ENCODE results near the gene BCL11A. TPM values are rescaled to one million over a fixed set of nuclear protein-coding genes. Genes with fewer than 3 reads are reported as not detected.

The BCL11A gene
- total RNA-seq, 1 donor from 2014 or later = 2.2 TPM

GRCh38 chr2:60481257-60481656, 72.2 kb downstream of the BCL11A start:
- DNase-seq (ENCODE audit: low read depth, low spot score) = no peak
- Mint-ChIP-seq H3K36me3 (ENCODE audit: low read depth) (no peaks in the 10 kb centered on the region), H3K4me1 (peaks cover 17% of the 10 kb centered on the region), H3K4me3 (no peak overlapping the region), H3K9me3 (no peaks in the 10 kb centered on the region), H3K27me3 (ENCODE audit: low read depth) (no peaks in the 10 kb centered on the region), H3K27ac (ENCODE audit: unreplicated experiment) (no peak overlapping the region)
- no peak for TF ChIP-seq CTCF (conservative IDR thresholded peaks at IDR 0.05)

GRCh38 chr2:60480089-60480773, 73.2 kb downstream of the BCL11A start:
- Mint-ChIP-seq H3K4me1 (peaks cover 17% of the 10 kb centered on the region), H3K9me3 (no peaks in the 10 kb centered on the region), H3K27ac (ENCODE audit: unreplicated experiment) (no peak overlapping the region), H3K36me3 (ENCODE audit: low read depth) (no peaks in the 10 kb centered on the region), H3K4me3 (no peak overlapping the region), H3K27me3 (ENCODE audit: low read depth) (no peaks in the 10 kb centered on the region)
- no peak for TF ChIP-seq CTCF (conservative IDR thresholded peaks at IDR 0.05)
- no peak for DNase-seq (ENCODE audit: low read depth, low spot score)

GRCh38 chr2:60479226-60480088, 74.0 kb downstream of the BCL11A start:
- Mint-ChIP-seq H3K9me3 (no peaks in the 10 kb centered on the region), H3K27ac (ENCODE audit: unreplicated experiment) (no peak overlapping the region), H3K27me3 (ENCODE audit: low read depth) (no peaks in the 10 kb centered on the region), H3K36me3 (ENCODE audit: low read depth) (no peaks in the 10 kb centered on the region), H3K4me1 (peaks cover 15% of the 10 kb centered on the region), H3K4me3 (no peak overlapping the region)
- TF ChIP-seq CTCF (conservative IDR thresholded peaks at IDR 0.05) = no peak
- no peak for DNase-seq (ENCODE audit: low read depth, low spot score)

GRCh38 chr2:60478660-60479059, 74.8 kb downstream of the BCL11A start:
- Mint-ChIP-seq H3K9me3 (no peaks in the 10 kb centered on the region), H3K4me3 (no peak overlapping the region), H3K27ac (ENCODE audit: unreplicated experiment) (no peak overlapping the region), H3K36me3 (ENCODE audit: low read depth) (no peaks in the 10 kb centered on the region), H3K4me1 (peaks cover 7% of the 10 kb centered on the region), H3K27me3 (ENCODE audit: low read depth) (no peaks in the 10 kb centered on the region)
- TF ChIP-seq CTCF (conservative IDR thresholded peaks at IDR 0.05) = no peak
- no peak for DNase-seq (ENCODE audit: low read depth, low spot score)

GRCh38 chr2:60476206-60476954, 77.1 kb downstream of the BCL11A start:
- Mint-ChIP-seq H3K27ac (ENCODE audit: unreplicated experiment) (no peak overlapping the region), H3K4me3 (no peak overlapping the region), H3K4me1 (peaks cover 7% of the 10 kb centered on the region), H3K36me3 (ENCODE audit: low read depth) (no peaks in the 10 kb centered on the region), H3K27me3 (ENCODE audit: low read depth) (no peaks in the 10 kb centered on the region), H3K9me3 (no peaks in the 10 kb centered on the region)
- DNase-seq (ENCODE audit: low read depth, low spot score) = no peak
- no peak for TF ChIP-seq CTCF (conservative IDR thresholded peaks at IDR 0.05)

Data from neural crest cell (in vitro differentiated cells).